ENCODE data around the gene PCBP3. TPM values are rescaled to one million over a fixed set of nuclear protein-coding genes. Genes with fewer than 3 reads are reported as not detected.

Gene PCBP3
- total and polyA plus RNA-seq, 10 of the 15 experiments (the other 5 are each of a cell fraction or from before 2014, with no cell fraction given) = 0.09 to 1.3 (median 0.46) TPM; not detected in 3

DNA sequence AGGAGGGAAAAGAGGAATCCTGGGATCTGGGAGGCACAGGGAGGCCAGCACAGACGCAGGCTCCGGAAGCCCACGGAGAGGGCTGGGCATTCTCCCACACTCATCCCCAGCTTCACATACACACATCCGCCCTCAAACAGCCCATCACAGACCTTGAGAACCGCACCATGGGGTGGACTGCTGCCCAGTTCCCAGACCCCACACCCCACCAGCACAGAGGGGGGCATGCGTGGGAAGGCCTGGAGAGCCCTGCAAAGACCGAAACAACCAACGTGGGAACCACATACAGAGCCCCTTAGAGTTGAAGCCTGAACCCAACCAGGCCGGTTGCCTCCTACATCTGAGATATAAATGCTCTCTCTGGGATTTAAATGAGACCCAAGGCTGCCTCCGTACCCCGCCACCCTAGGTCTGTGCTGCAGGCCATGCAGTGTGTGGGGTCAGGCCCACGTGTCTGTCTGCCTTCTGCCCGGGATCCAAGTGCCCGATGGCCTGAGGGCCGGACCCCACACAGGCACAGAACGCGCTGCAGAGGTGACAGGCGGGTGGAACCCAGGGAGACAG is 211.8 kb downstream of the PCBP3 start:
- no peak for TF ChIP-seq MEF2B (IDR thresholded peaks at IDR 0.05; ENCODE audit: partially characterized antibody, poor library complexity, severe bottlenecking)
- no peak for TF ChIP-seq SREBF1 (IDR thresholded peaks at IDR 0.05; ENCODE audit: low read length)
- TF ChIP-seq, protein P1, sequence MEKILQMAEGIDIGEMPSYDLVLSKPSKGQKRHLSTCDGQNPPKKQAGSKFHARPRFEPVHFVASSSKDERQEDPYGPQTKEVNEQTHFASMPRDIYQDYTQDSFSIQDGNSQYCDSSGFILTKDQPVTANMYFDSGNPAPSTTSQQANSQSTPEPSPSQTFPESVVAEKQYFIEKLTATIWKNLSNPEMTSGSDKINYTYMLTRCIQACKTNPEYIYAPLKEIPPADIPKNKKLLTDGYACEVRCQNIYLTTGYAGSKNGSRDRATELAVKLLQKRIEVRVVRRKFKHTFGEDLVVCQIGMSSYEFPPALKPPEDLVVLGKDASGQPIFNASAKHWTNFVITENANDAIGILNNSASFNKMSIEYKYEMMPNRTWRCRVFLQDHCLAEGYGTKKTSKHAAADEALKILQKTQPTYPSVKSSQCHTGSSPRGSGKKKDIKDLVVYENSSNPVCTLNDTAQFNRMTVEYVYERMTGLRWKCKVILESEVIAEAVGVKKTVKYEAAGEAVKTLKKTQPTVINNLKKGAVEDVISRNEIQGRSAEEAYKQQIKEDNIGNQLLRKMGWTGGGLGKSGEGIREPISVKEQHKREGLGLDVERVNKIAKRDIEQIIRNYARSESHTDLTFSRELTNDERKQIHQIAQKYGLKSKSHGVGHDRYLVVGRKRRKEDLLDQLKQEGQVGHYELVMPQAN (conservative IDR thresholded peaks at IDR 0.05) = no peak
- no peak for TF ChIP-seq KAT2A (conservative IDR thresholded peaks at IDR 0.05; ENCODE audit: control insufficient read depth, low read depth, low read length)
- no peak for TF ChIP-seq MYB (IDR thresholded peaks at IDR 0.05; ENCODE audit: borderline replicate concordance, low read depth, low read length)
- TF ChIP-seq RB1 (IDR thresholded peaks at IDR 0.05; ENCODE audit: borderline replicate concordance) = no peak
- TF ChIP-seq ZBED1 (IDR thresholded peaks at IDR 0.05; ENCODE audit: borderline replicate concordance) = no peak
- no peak for TF ChIP-seq SPI1 (IDR thresholded peaks at IDR 0.05; ENCODE audit: borderline replicate concordance, insufficient read depth, low read depth, low read length)
- TF ChIP-seq DPF2 (IDR thresholded peaks at IDR 0.05) = no peak
- TF ChIP-seq GATAD2B (conservative IDR thresholded peaks at IDR 0.05; ENCODE audit: low read depth) = no peak
- TF ChIP-seq FOXM1 (IDR thresholded peaks at IDR 0.05; ENCODE audit: low read depth, low read length) = no peak
- no peak for TF ChIP-seq TCF7 (IDR thresholded peaks at IDR 0.05; ENCODE audit: borderline replicate concordance)
- TF ChIP-seq, protein P2, sequence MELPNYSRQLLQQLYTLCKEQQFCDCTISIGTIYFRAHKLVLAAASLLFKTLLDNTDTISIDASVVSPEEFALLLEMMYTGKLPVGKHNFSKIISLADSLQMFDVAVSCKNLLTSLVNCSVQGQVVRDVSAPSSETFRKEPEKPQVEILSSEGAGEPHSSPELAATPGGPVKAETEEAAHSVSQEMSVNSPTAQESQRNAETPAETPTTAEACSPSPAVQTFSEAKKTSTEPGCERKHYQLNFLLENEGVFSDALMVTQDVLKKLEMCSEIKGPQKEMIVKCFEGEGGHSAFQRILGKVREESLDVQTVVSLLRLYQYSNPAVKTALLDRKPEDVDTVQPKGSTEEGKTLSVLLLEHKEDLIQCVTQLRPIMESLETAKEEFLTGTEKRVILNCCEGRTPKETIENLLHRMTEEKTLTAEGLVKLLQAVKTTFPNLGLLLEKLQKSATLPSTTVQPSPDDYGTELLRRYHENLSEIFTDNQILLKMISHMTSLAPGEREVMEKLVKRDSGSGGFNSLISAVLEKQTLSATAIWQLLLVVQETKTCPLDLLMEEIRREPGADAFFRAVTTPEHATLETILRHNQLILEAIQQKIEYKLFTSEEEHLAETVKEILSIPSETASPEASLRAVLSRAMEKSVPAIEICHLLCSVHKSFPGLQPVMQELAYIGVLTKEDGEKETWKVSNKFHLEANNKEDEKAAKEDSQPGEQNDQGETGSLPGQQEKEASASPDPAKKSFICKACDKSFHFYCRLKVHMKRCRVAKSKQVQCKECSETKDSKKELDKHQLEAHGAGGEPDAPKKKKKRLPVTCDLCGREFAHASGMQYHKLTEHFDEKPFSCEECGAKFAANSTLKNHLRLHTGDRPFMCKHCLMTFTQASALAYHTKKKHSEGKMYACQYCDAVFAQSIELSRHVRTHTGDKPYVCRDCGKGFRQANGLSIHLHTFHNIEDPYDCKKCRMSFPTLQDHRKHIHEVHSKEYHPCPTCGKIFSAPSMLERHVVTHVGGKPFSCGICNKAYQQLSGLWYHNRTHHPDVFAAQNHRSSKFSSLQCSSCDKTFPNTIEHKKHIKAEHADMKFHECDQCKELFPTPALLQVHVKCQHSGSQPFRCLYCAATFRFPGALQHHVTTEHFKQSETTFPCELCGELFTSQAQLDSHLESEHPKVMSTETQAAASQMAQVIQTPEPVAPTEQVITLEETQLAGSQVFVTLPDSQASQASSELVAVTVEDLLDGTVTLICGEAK (IDR thresholded peaks at IDR 0.05; ENCODE audit: borderline replicate concordance) = no peak
- TF ChIP-seq MTA2 (IDR thresholded peaks at IDR 0.05; ENCODE audit: low read depth) = no peak
- TF ChIP-seq LARP7 (IDR thresholded peaks at IDR 0.05) = no peak
- ChIA-PET POLR2A (no interaction called here), SMC1A (ENCODE audit: uncharacterized antibody, unreplicated experiment) (no interaction called here), CTCF (no interaction called here), RAD21 (ENCODE audit: unreplicated experiment) (no interaction called here)
- no peak overlapping the region for H3K9ac ChIP-seq (ENCODE audit: control insufficient read depth, insufficient read depth, low read length)
- intact Hi-C loops (cut with micrococcal nuclease; ENCODE audit: unreplicated experiment) (no loop called here), in situ Hi-C loops (cut with MboI) (no loop called here)
- ATAC-seq (no peak), FAIRE-seq (no peak), DNase-seq (ENCODE audit: low read depth, low spot score) (no peak)
- no peaks in the 10 kb centered on the region for H3K27me3 ChIP-seq (replicated peaks in 1 of 2; ENCODE audit: control insufficient read depth in 2 of 2, insufficient read depth in 2 of 2, low read length in 1 of 2)
- no peaks in the 10 kb centered on the region for H4K20me1 ChIP-seq (ENCODE audit: control insufficient read depth, insufficient read depth)
- no peaks in the 10 kb centered on the region for H3K9me3 ChIP-seq (replicated peaks; ENCODE audit: control insufficient read depth, insufficient read depth, low read length)
- no peak overlapping the region for H3K4me2 ChIP-seq (ENCODE audit: control insufficient read depth, insufficient read depth)
- no peaks in the 10 kb centered on the region for H3K4me1 ChIP-seq (ENCODE audit: control insufficient read depth, insufficient read depth, low read length)
- H3K79me2 ChIP-seq (ENCODE audit: control insufficient read depth, insufficient read depth, low read length) = no peaks in the 10 kb centered on the region
- H2AFZ ChIP-seq (ENCODE audit: control insufficient read depth, low read depth, low read length) = no peak overlapping the region
- no peaks in the 10 kb centered on the region for H3K36me3 ChIP-seq (ENCODE audit: control insufficient read depth in 2 of 2, insufficient read depth in 2 of 2, low read length in 1 of 2)
- no peak overlapping the region for H3K27ac ChIP-seq (ENCODE audit: control insufficient read depth, insufficient read depth)
- no peak overlapping the region for H3K4me3 ChIP-seq
- BruUV-seq (replicated peaks) = no TSS peak
- WGBS (ENCODE audit: insufficient coverage, insufficient replicate concordance, low lambda C conversion rate, missing lambda C conversion rate) = 79% methylated on average over 18 of the region's 18 CpGs

All from GM12878 (cell line).